HG03378 (cell line): ENCODE data around the gene CYTH1.
"Not testable (repeated sequence)": the region's sequence is repeated elsewhere in the genome, so short reads cannot be mapped to it uniquely, and the experiment has no call there.

Experiments used
- ATAC-seq: cut with Tn5 transposase; IDR thresholded peaks from one replicate; pipeline ENCODE4 v1.9.1; 2021; ENCODE audit warnings: mild to moderate bottlenecking, moderate library complexity; ENCODE audit not compliant: unreplicated experiment

The CYTH1 gene

DNA sequence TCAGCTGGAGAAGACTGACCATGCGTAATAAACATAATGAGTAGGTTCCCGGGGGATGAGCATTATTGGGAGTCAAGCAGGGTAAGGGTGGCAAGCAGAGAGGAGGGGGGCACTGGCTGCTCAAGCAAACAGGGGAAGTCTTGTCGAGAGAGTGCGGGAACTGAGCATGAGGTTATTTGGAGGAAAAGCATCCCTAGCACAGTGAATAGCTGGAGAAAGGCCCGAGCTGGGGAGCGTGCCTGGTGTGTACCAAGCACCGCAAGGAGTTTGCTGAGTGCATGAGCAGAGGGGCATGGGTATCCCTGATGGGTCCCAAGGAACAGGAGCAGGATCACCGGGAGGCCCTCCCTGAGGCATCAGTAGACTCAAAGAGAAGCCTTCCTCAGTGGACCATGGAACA is 17.2 kb downstream of the CYTH1 start:
- no peak for ATAC-seq

DNA sequence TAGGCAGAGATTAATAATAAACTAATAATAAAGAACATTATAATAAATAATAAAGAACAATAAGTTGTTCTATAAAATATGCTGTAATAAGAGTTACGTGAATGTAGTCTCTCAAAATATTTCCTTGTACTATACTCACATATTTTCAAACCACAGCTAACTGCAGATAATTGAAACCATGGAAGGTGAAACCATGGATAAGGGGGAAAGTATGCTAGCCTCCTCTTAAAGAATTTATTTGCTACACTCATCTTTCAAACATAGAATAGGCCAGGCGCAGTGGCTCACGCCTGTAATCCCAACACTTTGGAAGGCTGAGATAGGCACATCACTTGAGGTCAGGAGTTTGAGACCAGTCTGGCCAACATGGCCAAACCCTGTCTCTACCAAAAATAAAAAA is 18.5 kb downstream of the CYTH1 start:
- ATAC-seq = no peak

GRCh38 chr17:78761789-78762406 is 20.2 kb downstream of the CYTH1 start:
- no peak for ATAC-seq

GRCh38 chr17:78759969-78760352 is 22.1 kb downstream of the CYTH1 start:
- ATAC-seq = peak; percentile 14

- peak; percentile 57 for ATAC-seq
Observed at GRCh38 chr17:78759203-78759968, 22.7 kb downstream of the CYTH1 start.

DNA sequence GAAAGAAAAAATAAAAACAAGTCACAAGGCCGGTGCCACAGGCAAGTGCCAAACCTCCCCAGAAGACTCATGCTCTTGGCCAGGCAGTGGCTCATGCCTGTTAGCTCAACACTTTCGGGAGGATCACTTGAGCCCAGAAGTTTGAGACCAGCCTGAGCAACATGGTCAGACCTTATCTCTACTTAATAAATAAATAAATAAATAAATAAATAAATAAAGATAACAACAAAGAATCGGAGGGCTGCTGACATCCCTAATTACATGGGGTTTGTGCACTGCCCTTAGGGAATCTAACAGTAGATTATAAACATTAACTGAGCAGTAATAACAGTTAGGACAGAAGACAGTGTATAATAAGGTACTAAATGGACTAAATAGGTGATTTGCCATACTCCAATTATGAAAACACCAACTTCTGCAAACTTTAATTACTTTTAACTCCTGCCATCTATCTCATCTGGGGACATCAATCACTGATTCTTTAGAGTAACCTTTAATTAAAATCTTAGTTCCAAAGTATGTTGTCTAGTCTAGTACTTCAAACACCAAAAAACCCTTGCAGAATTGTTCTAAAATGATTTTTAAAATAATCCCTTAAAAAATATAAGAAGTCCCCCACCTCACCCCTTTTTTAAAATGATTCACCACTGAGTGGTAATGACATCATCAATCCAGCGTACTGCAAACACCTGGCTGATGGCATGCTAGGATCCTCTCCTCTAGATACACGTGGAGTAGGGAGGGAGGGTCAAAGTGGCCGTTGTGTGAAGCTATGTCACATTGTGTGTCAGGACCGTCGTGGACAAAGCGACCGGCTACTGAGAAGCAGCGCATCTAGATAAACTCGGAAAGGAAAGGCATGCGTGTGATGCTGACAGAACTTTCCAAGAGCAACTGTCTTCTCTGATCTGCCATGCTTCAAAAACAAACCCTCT is 28.5 kb downstream of the CYTH1 start:
- no peak for ATAC-seq

DNA sequence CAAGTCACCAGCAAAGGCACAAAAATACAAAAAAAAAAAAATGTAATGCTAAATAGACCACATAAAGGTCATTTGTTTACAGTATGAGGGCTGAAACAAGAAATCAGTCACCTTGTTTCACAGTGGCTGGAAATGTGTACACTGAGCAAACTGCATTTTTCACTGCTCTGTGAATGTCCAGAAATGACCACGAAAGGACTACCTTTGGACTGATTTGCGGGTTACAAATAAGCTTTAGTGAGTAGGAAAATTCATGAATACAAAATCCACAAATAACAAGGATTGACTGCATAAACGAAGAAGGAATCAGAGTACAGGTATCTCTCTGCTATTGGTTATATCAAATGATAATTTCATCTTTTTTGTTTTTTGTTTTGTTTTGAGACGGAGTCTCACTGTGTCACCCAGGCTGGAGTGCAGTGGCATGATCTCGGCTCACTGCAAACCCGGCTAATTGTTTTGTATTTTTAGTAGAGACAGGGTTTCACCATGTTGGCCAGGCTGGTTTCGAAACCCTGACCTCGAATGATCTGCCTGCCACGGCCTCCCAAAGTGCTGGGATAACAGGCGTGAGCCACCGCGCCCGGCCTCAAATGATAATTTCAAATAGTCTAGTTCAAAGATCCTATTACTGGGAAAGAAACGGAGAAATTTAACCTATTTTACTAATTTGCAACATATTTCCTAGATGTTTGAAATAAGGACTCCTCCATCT is 30.5 kb downstream of the CYTH1 start:
- ATAC-seq = no peak

DNA sequence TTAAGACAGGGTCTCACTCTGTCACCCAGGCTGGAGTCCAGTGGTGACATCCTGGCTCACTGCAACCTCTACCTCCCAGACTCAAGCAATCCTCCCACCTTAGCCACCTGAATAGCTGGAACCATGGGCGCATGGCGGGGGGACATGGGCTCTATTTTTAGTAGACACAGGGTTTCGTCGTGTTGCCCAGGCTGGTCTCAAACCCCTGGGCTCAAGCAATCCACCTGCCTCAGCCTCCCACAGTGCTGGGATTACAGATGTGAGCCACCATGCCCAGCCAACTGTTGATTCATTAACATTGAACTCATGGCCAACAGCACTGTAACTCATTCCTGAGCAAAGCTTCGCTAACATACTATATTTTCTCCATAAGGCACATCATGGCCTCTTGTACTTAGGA is 31.1 kb downstream of the CYTH1 start:
- ATAC-seq = not testable (repeated sequence)

- no peak for ATAC-seq
Observed at GRCh38 chr17:78748730-78749317, 33.2 kb downstream of the CYTH1 start.

DNA sequence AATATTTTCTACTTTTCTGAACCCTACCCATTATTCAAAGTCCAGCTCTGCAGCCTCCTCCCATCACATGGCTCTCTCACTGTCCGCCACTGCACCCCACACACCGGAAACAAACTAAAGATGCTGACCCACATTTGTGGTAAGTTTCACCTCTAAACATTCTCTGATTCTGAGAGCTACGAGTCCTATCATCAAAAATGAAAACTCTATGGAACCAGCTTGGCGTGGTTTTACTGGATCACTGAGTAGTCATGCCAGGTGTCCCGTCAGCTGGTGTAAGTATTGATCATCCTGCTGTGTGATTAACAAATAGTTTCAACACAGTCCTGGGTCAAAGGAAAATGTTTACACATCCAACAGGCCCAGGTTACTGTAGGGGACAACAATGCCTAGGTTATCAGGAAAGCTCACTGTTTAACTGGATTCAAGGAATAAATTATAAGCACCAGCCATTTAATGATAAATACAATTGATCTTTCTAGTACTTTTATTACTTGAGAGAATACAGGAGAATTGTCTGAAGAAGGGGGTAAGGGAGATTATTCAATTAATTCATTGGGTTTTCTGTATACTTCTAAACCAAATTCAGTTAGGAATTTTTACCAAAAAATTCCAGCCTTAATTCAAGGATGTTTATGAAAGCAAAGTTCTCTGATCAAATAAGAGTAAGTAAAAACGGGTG is 33.9 kb downstream of the CYTH1 start:
- ATAC-seq = peak; percentile 42

DNA sequence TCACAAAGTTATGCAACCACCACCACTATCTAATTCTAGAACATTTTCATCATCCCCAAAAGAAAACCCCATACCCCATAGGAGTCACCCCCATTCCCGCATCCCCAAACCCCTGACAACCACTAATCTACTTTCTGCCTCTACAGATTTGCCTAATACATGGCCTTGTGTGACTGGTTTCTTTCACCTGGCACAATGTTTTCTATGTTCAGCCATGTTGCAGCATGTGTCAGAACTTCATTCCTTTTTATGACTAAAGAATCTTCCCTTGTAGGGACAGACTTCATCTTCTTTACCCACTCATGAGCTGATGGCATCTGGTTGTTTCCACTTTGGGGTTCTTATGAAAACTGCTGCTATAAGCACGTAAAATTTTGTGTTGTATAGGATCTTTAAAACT is 34.6 kb downstream of the CYTH1 start:
- no peak for ATAC-seq

GRCh38 chr17:78746949-78747269 is 35.2 kb downstream of the CYTH1 start:
- no peak for ATAC-seq

DNA sequence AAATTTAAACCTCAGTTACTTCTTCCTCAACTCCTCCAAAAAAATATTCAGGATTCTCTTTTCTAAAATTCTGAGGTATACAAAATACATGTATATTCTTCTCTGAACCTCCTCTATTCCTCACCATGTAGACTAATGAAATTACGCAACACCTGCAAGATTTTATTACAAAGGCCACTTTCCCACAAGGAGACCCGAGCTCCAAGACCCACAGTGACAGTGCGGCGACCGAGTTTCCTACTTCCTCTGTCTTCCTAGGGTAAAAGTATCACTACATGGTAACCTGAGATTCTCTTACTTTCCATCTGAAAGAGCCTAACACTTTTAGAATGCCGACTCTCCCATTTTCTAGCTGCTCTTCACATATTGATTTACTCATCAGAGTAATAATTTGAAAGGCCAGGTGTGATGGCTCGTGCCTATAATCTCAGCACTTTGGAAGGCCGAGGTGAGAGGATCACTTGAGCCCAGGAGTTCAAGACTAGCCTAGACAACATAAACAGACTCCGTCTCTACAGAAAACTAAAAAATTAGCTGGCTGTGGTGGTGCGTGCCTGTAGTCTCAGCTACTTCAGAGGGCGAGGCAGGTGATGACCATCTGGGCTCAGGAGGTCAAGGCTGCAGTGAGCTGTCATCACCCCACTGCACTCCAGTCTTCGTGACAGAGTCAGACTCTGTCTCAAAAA is 35.7 kb downstream of the CYTH1 start:
- ATAC-seq = no peak

DNA sequence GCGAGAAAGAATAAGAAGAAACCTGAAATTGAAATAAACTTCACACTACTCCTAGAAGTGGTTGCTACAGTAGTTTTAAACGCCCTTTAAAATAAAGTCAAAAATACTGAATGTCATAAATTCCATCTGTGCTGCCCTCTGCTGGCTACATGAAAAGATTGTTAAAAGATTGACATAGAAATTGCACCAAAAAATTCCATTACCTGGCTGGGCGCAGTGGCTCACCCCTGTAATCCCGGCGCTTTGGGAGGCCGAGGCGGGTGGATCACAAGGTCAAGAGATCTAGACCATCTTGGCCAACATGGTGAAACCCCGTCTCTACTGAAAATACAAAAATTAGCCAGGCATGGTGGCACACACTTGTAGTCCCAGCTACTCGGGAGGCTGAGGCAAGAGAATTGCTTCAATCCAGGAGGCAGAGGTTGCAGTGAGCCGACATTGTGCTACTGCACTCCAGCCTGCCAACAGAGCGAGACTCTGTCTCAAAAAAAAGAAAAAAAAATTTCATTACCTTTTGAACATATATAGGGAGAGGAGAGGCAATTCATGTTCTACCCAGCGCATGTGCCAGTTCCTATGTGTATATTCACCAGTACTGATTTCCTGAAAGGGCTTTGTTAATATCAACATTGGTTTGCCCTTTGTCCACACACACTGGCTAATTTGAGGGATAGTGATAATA is 36.5 kb downstream of the CYTH1 start:
- ATAC-seq = no peak

DNA sequence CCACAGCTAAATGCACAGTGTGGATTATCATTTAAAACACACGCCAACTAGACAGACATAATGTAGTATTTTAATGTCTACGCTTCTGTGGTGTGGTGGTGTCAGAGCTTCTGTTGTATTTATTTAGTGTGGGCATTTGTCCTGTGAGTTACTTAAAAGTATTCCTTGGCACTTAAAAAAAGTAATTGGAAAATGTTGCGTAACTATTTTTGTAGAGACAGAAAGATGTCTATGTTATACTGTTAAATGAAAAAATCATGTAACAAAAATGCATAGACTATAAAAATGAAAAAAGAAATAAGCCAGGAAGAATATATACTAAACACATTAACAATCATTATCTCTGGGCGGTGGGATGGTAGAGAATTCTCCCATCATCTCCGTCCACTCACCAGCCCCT is 39.2 kb downstream of the CYTH1 start:
- no peak for ATAC-seq

DNA sequence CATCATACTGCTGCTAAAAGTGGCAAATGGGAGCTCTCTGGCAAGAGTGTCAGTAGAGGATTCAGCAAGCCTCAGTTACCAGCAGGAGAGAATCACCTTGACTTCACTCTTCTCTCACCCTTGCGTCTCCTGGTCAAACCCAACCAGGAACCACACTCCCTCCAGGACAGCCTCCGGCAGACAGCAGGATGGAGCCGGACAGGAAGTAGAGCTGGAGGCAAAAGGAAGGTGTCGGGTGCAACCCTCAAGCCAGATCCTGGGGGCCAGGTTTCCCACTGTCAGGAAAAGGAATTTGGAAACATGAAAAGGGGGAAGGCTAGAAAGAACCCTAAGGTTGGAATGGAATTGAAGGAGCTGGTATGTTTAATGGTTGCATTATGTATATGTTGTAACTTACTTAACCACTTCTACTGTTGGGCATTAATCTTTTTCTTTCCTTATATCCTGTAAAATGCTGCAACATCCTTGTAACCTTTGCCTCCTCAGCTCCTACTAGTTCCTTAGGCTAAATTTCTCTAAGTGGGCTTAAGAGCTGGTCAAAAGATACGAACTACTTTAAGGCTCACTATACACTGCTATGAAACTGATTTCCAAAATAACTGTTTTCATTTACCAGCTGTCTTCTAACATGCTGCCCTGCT is 40.3 kb downstream of the CYTH1 start:
- ATAC-seq = no peak

DNA sequence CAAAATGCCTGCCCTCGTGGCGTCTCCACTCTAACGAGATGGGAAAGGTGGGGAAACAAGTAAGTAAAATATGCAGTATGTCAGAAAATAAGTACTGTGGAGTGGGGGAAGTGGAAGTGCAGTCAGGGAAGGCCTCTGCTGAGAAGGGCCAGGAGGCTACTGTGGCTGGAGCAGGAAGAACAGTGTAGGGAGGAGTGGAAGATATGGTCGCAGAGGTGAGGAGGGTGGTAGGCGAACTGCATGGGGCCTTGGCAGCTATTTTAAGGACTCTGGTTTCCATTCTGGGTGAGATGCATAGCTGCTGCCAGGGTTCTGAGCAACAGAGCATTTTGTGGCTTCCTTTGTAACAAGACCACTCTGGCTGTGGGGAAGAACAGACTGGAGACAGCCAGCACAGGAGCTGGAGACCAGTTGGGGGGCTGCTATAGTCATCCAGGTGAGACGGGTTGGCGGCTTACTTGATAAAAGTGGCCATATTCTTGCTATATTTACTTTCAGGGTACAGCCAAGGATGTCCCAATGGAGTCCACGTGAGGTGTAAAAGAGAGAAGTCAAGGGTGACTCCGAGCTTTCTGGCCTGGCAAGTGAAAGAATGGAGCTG is 42.6 kb downstream of the CYTH1 start:
- ATAC-seq = no peak

GRCh38 chr17:78738698-78739097 is 43.4 kb downstream of the CYTH1 start:
- no peak for ATAC-seq
